ENCODE measurements around the gene ARHGAP23.
"Not testable (repeated sequence)": the region's sequence is repeated elsewhere in the genome, so short reads cannot be mapped to it uniquely, and the experiment has no call there.

ARHGAP23 gene

DNA sequence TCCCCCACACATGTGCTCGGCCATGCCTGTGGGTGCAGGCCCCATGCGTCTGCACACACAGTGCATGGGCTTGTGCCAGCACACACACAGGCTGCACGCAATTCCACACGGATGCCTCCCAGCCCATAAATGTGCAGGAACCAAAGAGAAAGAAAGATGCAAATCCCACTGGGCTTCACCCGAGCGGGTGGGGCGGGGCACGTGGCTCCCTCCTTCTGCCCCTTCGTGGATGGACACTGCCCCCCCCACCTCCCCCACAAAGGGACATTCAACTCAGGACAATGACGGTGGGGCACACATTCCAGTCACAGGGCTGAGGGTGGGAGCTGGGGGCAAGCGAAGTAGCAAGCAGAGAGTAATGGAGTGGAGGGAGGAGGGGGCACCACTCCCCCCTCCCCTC is 102.6 kb downstream of the ARHGAP23 start:
- not testable (repeated sequence) for DNase-seq

DNA sequence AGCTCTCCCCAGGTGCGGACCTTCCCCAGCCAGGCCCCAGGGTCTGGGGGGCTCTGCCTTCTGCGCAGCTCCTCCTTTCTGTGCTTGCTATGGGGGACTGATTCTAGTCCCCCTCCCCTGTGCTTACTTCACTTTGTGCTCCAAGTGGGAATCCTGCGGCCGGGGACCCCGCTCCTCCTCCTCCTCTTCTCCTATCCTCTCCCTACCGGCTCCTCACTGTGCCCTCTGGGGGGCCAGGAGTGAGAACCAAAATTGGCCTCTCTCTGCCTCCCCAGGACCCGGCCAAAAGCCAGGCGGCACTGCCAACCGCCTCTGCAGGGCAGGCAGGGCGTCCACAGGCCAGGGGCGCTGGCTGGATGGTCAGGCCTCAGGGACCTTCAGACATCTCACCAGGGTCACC is 103.5 kb downstream of the ARHGAP23 start:
- DNase-seq: not testable (repeated sequence)

DNA sequence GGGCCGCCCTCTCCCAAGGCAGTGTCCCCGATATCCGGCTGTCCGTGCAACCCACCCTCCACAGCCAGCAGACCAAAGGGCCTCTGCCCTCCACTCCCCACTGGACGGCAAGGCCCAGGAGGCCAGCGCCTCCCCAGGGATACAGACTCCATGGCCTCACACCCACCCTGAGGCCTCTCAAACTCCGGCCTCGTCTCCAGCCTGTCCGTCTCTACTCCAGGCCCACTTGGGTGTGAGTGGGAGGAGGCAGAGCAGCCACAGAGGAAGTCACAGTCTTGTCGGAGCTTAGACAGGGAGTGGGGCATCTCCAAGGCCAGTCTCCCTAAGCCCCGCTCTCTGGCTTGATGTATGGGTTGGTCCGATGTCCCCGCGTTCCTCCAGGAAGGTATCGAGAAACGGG is 104.2 kb downstream of the ARHGAP23 start:
- DNase-seq: no peak

DNA sequence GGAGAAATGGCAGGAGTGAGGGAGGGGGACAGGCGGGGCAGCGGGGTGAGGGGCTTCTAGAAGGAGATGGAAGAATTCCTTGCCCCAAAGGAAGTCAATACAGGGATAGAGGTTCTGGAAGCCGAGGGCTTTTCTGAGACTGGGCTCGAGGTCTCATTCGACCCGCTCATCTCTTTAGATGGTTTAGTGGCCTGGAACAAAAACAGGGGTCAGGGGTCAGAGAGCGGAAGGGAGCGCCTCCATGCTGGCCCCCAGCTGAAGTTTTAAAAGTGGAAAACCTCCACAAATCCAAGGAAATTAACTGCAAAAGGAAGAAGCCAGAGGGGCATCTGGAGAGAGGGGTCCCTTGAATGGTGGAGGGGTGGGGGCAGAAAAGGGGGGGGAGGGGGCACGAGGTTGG is 105.0 kb downstream of the ARHGAP23 start:
- DNase-seq: no peak

DNA sequence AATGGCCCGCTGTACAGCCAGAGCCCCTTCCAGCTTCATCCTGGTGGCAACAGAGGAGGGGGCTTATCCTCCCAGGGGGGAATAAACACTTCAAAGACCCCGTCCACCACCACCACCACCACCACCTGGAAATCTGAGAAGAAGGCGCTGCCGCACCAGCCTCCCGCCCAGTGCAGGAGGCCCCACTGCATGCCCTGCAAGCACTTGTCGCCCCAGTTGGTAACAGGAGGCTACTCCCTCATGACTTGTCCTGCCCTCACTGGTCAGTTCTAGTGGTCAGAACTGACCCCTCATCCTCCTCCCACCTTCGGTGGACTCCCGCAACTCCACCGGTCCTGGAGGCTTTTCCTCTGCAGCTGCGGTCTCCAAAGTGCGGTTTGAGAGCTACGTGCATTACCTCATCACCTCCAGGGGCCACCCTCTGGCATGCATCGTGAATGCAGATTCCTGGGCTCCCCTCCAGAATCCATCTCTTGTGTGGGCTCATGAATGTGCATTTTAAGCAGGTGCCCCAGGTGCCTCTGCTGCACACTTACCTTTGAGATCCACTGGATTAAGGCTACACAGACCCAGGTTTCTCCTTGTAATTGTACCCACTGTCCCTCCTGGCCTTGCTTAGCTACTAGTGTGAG is 105.7 kb downstream of the ARHGAP23 start:
- no peak for DNase-seq

DNA sequence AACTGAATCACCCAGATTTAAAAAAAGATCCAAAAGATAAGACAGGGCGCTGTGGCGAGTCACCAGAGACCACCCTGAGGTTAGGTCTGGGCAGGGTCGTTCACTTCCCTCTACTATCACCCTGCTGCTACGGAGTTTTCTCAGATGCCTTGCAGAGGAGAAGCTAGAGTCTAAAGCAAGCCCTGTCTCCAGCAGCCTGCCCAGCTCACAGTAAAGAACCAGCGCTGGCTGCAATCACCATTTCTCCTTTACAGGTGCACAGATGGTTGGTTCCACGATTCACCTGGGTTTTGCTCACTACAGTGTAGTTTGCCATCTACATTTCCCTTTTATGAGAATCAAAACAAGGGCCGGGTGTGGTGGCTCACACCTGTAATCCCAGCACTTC is 106.2 kb downstream of the ARHGAP23 start:
- DNase-seq: no peak

DNA sequence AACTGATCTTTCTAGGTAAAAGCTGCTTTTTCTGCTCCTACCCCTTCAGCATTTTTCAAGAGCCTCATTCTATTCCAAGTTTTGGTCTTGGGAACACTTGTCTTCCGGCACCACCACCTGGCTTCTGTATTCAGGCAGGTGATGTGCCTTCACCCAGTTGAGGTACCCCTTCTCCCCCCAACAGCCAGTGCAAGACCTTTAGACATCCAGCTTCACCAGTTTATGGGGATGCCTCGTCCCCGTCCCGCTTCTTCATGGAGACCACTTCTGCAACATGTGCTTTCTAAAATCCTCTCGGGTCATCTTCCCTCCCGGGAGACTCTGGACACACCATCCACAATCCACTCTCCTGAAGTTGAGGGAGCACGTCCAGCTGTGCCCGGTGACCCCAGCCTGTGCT is 107.6 kb downstream of the ARHGAP23 start:
- no peak for DNase-seq

DNA sequence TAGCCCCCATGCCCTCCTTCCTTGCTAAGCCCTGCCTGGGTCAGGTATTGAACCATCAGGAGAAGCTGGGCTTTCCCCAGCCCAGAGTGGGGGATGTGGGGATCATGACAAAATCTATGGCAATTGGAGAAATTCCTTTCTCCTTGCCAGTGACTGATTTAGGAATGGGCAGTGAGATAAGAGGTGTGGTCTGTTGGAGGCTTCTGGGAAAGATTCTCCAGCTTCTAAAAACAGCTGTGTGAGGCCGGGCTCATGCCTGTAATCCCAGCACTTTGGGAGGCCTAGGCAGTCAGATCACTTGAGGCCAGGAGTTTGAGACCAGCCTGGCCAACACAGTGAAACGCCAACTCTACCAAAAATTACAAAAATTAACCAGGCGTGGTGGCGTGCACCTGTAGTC is 108.4 kb downstream of the ARHGAP23 start:
- DNase-seq: no peak

DNA sequence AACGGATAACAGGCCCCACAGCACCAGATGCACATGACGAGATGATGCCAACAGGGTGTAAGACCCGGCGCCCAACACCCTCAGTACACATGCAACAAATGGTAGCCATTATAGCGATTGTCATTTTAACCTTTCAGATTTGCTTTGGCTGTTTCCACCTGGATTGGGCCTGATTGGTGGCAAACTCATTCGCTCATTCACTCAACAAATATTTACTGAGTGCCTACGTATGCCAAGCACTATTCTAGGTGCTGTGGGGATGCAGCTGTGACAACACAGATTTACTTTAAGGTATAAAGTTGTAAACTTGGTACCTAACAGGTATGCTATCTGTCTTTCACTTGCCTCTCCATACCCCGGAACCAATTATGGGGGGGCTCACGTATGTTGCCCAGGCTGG is 110.6 kb downstream of the ARHGAP23 start:
- DNase-seq: no peak

DNA sequence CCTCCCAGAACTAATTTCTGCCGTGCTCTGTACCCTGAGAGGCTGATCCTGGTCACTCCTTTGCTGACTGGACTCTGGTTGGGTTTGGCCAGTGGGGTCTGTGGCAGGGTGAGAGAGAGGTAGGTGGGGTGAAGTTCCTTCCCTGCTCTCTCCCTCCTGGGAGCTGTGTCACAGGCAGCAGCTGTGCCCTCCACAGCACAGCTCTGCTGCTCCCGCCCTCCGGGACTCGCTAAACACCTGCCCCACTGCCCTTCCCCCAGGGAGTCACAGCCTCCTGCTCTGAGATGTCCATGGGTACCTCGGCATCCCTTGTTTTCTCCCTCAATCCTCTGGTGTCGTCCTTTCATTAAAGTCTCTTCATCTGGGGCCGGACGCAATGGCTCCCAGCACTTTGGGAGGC is 111.1 kb downstream of the ARHGAP23 start:
- DNase-seq: no peak

DNA sequence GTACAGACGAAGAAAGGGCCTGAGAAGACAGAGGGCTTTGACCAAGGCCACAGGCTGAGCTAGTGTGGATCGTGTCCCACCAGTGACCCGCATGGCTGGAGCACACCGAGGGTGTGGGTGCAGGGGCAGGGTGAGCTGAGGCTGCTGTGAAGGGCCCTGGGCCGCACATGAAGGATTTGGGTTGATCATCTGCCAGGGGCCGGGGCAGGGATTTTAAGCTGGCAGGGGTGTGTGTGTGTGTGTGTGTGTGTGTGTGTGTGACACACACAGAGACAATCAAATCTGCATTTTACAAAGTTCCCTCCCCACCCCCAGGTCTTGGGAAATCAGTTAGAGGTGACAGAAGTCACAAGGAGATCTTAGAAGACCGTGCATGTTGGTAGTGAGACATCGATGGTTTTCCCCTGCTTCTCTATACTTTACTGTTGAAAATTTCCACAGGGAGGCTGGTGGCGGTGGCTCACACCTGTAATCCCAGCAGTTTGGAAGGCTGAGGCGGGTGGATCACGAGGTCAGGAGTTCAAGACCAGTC is 112.3 kb downstream of the ARHGAP23 start:
- DNase-seq: no peak

DNA sequence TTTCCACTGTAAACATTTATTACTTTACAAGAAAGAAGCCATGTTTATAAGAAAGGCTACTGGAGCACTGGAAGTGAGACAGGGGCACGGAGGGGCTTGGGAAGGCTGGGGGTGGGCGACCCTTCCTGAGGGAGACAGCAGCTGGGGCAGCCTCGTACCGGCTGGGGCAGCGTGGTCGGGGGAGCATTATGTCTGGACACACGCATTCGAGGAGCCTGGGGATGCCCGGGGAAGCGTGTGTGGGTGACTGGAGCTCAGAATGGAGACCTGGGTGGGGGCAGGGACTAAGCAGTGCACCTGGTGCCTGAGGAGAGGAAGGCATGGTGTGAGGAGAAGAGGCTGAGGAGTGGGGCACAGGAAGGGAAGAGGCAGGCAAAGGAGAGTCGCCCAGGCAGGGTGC is 113.0 kb downstream of the ARHGAP23 start:
- DNase-seq: no peak

DNA sequence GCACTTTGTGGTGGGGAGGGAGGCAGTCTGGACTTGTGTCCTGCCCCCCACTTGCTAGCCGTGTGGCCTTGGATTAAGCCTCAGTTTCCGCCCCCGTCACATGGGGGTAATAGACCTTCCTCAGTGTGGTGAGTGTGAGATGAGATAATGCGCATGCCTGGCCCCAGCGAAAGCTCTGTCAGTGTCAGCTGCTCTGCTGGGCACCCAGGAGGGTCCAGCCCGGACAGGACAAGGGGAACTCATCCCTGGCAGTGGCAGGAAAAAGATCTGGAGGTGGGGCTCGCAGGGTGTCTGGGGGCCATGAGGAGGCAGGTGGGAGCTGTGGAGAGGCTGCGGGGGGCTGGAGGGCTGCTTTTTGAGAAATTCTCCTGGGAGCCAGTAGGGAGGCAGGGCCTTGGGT is 114.0 kb downstream of the ARHGAP23 start:
- DNase-seq: no peak

DNA sequence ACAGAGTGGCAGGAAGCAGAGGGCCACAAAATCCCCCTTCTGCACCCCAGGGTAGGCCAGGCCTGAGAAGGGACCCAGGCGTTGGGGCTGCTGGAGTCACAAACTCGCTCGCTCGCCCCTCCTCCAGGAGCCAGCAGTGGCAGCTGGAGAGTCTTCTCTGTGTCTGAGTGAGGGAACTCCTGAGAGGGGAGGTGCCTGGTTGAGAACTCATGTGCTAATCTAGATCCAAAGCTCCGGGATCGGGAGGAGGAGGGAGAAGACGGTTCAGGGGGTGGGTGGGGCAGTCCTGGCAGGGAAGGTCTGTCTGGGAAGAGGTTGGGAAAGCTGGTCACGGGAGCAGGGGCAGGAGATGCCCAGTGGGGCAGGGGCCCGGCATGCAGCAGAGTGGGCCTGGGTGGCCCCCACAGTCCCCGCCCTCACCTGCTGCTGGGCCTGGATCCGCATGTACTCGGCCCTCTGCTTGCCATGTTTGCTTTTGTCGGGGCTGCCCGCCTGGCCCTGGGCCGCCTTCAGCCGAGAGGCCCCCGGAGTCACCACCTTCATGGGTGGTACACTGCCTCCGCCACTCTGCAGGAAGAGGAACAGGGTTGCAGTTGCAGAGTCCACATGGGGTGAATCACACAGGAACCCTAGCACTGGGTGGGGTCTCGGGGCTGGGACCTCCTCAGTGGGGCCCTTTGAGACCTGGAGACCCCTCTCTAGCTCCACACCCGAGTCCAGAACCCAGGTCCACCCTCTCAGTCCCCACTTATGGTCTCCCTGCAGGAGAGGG is 115.3 kb downstream of the ARHGAP23 start:
- no peak for DNase-seq

DNA sequence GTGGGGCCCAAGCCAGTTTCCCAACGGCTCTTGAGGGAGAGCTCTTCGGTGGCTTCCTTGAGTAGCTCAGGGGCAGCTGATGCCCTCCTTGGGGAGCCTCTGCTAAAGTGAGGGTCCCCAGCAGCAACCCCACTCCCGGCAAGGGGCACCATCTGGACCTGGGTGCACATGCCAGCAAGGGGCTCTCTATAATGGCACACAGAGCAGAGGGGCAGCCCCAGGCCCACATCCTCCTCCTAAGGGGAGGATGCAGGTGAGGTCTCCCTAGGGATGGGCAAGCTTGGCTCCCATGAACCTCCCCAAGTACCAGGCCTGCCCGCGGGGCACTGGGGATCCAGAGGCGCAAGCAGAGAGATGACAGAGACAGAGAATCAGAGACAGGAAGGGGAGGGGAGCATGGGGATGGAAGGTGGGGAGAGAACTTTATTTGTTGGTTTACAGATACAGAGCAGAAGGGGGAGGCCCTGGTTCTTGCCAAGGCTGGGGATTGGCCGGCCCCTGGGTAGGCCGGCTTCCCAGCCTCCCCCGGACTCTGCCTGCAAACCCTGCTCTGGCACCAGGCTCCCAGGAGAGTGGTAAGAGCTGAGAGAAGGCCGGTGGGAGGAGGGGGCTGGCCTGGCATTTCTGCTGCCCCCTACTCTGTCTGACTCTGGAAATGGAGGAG is 116.0 kb downstream of the ARHGAP23 start:
- DNase-seq: no peak

DNA sequence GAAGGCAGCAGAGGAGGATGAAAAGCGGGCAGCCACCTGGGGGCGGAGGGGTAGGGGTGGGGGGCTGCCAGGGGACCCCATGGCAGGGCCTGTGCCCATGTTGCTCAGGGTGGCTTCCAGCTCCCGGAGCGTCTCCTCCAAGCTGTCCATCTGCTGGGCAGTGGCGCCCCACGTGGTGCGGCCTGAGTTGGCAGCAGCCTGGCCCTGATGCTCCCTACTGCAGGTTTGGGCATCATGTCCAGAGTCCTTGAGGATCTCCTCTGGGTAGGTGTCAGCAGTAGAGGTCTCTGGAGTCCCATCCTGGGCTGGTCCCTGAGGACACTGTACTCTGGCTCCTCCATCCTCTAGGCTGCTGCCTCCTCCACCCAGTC is 116.6 kb downstream of the ARHGAP23 start:
- DNase-seq: no peak

DNA sequence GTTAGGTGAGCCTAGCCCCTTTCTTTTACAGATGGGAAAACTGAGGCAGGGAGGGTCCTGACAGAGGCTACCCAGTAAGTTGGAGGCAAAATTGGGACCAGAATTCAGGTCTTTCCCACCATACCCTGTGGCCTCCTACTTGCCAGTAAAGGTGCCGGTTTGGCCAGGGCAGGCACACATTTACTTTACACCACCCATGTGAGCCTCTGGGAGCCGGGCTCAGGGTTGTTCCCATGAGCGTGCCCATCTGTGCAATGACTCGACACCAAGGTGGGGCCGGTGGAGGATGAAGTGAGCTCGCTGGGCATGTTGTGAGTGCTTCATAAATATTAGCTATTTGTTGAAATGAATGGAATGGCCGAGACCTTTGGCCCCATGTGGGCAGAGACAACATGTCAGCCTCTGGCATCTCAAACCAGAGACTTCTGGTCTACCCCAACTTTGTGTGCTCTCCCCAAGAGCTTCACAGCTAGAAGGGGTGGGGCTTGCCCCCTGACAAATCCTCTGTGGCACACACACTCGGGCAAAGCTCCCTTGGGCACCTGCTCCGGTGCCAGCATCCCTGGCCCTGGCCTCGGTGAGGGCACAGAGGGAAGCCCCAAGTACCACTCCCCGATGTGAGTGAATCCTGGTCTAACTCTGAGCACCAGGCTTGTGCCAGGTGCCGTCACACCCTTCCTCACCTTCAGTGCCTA is 117.4 kb downstream of the ARHGAP23 start:
- no peak for DNase-seq

DNA sequence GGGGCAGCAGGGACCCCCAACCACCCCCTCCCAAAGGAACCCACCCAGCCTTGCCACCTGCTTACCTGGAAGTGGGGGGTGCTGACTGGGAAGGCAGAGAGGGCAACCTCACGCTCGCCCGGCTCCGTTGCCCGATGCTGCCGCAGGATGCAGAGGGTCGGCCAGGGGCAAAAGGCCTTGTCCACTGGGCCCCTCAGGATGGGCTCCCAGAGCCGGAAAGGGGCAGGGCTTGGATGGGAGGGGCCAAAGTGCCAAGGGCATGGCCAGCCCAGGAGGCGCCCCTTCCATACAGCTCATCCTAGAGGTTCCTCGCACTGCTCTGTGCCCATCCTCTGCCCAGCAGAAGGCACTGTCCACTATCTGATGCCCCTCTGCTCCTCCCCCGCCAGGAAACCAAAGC is 118.1 kb downstream of the ARHGAP23 start:
- no peak for DNase-seq

DNA sequence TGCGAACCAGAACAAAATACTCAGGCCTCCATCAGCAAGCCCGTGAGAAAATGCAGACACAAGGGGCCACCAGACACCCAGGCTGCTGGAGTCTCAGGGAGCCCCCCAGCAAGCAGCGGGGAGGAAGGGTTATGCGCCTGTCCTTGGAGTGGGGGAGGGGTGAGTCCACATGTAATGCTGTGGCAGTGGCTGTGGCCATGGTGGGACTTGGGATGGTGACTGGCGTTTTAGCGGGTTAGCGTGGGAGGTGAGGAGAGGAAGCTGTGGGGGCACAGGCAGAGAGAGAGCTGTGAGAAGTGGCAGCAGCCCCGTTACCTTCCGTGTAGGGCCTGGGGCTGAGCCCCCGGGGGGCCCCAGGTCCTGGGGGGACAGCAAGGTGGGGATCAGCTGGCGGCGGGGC is 119.2 kb downstream of the ARHGAP23 start:
- DNase-seq: no peak

DNA sequence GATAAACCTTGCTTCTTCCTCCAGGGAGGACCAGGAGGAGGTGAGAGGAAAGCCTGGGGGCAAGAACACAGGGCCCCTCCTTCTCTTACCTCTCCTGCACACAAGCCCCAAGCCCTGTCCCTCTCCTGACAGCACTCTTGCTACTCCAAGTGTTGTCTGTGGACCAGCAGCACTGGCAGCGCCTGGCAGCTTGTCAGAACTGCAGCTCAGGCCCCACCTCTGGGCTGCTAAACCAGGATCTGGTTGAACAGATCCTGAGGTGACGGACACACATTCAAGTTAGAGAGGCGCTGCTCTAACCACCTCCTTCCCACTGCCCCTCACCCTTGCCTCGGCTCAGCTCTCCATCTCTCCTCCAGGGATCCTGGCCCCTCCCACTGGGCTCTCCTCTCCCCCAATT is 121.0 kb downstream of the ARHGAP23 start:
- DNase-seq: no peak

DNA sequence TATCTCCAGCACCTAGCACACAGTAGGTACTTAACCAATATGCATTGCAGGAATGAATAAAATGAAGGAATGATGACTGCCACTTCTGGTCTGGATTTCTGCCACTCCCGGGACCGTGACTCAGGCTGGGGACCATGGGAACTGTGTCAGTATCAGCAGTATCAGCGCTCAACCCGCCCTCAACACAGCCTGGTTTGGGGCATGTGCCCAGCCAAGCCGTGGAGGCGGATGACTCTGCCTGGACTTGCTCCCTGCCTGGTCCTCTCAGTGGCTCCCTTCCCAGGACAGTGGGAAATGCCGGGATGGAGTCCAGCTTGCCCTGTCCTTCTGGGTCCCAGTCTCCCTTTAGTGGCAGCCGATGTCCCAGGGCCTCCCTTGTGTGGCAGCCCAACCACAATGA is 122.4 kb downstream of the ARHGAP23 start:
- no peak for DNase-seq

DNA sequence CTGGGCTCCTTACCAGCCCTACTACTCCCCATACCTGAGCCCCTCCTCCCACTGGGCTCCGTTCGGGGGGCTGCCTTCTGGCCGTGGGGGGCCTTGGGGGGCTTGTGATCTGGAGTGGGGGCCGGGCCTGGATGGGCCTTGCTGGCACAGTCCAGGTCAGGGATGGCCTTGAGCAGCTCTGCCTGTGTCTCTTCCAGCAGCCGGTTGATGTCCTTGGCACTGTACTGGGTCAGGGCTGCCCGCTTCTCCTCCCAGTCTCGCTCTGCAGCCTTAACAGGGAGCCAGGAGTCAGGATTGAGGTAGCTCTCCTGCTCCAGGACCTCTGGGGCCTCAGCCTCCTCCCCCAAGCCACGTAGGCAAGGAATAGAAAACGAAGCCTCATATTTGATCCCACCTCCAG is 122.9 kb downstream of the ARHGAP23 start:
- DNase-seq: no peak

DNA sequence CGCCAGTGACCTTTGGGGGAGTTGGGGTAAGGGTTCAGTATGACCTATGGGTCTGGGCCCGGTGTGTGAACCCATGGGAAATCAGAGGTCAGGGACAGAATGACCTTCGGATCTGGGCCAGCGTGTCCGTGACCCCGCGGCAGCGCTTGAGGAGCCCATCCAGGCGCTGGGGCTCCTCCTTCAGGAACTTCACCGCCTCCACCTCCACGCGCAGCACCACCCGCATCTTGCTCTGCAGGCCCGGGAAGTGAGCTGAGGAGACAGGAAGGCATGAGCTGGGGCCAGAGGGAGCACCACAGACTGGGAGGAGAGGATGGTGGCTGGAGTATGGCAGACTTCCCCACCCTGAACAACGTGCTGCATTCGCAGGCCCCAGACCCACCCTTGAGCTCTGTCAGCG is 124.1 kb downstream of the ARHGAP23 start:
- DNase-seq: no peak

Data from stimulated activated naive CD4-positive, alpha-beta T cell (primary cell).